Uterus (tissue), 4 donors: Measurements from ENCODE around the gene PCDHGB6. TPM values are rescaled to one million over a fixed set of nuclear protein-coding genes. Genes with fewer than 3 reads are reported as not detected.
"Not testable (repeated sequence)": the region's sequence is repeated elsewhere in the genome, so short reads cannot be mapped to it uniquely, and the experiment has no call there.

ENCODE experiments used
- DNase-seq, 2 donors: peaks; one replicate each; pipeline ENCODE4 v3.0.0-alpha.2; 2019 to 2020
- H3K27ac ChIP-seq, 2 donors: fragments of 200-600 bp; sonication (generic); 1 replicate in 1 of 2; 2 replicates in 1 of 2; pipeline ENCODE4 v1.5.1; 2016 to 2018
- H3K27me3 ChIP-seq, 2 donors: fragments of 200-600 bp; sonication (generic); one replicate each; pipeline ENCODE4 v1.5.1; 2018 to 2019; ENCODE audit warnings: control low read depth in 1 of 2
- H3K36me3 ChIP-seq, 2 donors: fragments of 200-600 bp; sonication (generic); one replicate each; pipeline ENCODE4 v1.5.1; 2019; ENCODE audit warnings: control low read depth in 1 of 2
- H3K4me1 ChIP-seq, 2 donors: fragments of 200-600 bp; sonication (generic); one replicate each; pipeline ENCODE4 v1.5.1; 2018 to 2019; ENCODE audit warnings: control low read depth in 1 of 2
- H3K4me3 ChIP-seq, 2 donors: fragments of 200-600 bp; sonication (generic); 1 replicate in 1 of 2; 2 replicates in 1 of 2; pipeline ENCODE4 v1.5.1; 2018 to 2019; ENCODE audit warnings: mild to moderate bottlenecking in 1 of 2
- H3K9me3 ChIP-seq, 2 donors: fragments of 200-600 bp; sonication (generic); one replicate each; pipeline ENCODE4 v1.5.1; 2019; ENCODE audit warnings: control low read depth in 1 of 2
- POLR2A ChIP-seq, 2 donors: fragments of 450-650 bp; IDR thresholded peaks; one replicate each; pipeline ENCODE4 v1.6.1; 2016; ENCODE audit warnings: antibody characterized with exemption in 2 of 2, mild to moderate bottlenecking in 1 of 2, moderate library complexity in 1 of 2
- intact Hi-C: fragments of 100-400 bp; cut with DNase I; formaldehyde crosslinking; loops from one replicate; pipeline ENCODE4 v1.15.1; 2023; ENCODE audit warnings: low total_unique reads
- total RNA-seq, 4 donors: library from RNA; depleted of rRNA in 3 of 4; stranded (reverse); fragments of >200 nt in 3 of 4; gene quantifications; one replicate each; pipeline versions ENCODE4 v1.1.0 to v1.2.4, GENCODE V29; 2014 to 2023
- TF ChIP-seq, protein P1 (sequence below), 4 experiments: fragments of 200-600 bp in 2 of 4; fragments of 450-650 bp in 2 of 4; sonication (generic) in 2 of 4; IDR thresholded peaks; one replicate each; pipeline ENCODE4 v1.5.1; 2016 to 2019; ENCODE audit warnings: antibody characterized with exemption in 4 of 4, mild to moderate bottlenecking in 2 of 4, moderate library complexity in 1 of 4
- donor health status: DM: yes; HTN: yes; CAD: no.

PCDHGB6 gene
- total RNA-seq: 10 to 100 TPM in 2 of 4 donors, 1 to 10 TPM in 2; 3.1 to 21.1 (median 11.5) TPM

DNA sequence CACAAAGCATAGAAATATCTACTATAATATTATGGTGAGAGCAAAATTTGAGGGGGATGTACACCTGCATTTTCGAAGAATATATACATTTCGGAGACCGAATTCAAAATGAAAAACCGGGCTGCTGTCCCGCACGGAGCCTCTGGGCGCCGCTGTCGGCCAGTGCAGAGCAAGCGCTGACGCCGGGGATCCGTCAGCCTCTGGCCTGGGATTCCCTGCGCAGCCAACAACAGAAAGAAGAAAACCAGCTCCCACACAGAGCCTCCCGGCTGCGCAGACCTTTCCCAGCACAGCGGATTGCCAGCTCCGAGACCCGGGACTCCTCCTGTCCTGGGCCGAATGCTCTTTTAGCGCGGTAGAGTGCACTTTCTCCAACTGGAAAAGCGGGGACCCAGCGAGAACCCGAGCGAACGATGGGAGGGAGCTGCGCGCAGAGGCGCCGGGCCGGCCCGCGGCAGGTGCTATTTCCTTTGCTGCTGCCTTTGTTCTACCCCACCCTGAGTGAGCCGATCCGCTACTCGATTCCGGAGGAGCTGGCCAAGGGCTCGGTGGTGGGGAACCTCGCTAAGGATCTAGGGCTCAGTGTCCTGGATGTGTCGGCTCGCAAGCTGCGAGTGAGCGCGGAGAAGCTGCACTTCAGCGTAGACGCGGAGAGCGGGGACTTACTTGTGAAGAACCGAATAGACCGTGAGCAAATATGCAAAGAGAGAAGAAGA is at the start of gene PCDHGB6:
PCDHGB6 (plus strand) TSS at position 232 of the 716 bp plus-strand sequence; CDS start at position 414, 182 bp downstream.
- H3K27me3 ChIP-seq, H3K27ac ChIP-seq, intact Hi-C loops, H3K36me3 ChIP-seq, H3K4me1 ChIP-seq: not testable (repeated sequence)
- TF ChIP-seq, protein P1, sequence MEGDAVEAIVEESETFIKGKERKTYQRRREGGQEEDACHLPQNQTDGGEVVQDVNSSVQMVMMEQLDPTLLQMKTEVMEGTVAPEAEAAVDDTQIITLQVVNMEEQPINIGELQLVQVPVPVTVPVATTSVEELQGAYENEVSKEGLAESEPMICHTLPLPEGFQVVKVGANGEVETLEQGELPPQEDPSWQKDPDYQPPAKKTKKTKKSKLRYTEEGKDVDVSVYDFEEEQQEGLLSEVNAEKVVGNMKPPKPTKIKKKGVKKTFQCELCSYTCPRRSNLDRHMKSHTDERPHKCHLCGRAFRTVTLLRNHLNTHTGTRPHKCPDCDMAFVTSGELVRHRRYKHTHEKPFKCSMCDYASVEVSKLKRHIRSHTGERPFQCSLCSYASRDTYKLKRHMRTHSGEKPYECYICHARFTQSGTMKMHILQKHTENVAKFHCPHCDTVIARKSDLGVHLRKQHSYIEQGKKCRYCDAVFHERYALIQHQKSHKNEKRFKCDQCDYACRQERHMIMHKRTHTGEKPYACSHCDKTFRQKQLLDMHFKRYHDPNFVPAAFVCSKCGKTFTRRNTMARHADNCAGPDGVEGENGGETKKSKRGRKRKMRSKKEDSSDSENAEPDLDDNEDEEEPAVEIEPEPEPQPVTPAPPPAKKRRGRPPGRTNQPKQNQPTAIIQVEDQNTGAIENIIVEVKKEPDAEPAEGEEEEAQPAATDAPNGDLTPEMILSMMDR (IDR thresholded peaks at IDR 0.05): peak; percentile 13 to 40 (median 28)
- peak within 1 kb of the TSS in 1 of 2 donors; percentile 25 for H3K4me3 ChIP-seq
- DNase-seq: peak in 1 of 2 donors; percentile 38
- H3K9me3 ChIP-seq: peaks cover 0 to 99% of the 10 kb centered on the region in 2 donors

DNA sequence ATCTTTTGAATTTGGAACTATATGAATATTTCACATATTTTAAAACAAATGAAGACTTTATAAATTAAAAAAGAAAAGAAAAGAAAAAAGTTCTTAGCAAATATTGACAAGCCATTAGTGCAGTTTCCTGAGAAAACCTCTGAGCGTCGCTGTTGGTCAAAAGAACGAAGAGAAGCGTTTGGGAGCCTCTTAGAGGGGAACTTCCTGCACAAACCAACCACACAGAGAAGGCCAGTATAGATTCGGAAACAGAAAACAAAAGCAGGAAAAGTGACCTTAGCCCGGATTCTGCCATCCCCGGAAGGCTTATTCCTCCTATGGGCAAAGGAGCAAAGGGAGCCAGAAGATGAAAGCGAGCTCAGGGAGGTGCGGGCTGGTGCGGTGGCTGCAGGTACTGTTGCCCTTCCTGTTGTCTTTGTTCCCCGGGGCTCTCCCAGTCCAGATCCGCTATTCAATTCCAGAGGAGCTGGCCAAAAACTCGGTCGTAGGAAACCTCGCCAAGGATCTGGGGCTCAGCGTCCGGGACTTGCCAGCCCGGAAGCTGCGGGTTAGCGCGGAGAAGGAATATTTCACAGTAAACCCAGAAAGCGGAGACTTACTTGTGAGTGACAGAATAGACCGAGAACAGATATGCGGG is 47.9 kb upstream of the PCDHGB6 start, which contains the start of gene PCDHGB2:
PCDHGB2 (plus strand) TSS at position 205 of the 637 bp plus-strand sequence; CDS start at position 347, 142 bp downstream.
- no peak for DNase-seq
- no peak for TF ChIP-seq POLR2A (IDR thresholded peaks at IDR 0.05)
- TF ChIP-seq, protein P1 (IDR thresholded peaks at IDR 0.05): peak in 1 of 4 experiments; percentile 17
- Histone ChIP-seq H3K9me3 (peaks cover 0 to 88% of the 10 kb centered on the region in 2 donors), H3K27ac (no peak within 1 kb of the TSS), H3K27me3 (no peaks in the 10 kb centered on the region), H3K36me3 (no peaks in the 10 kb centered on the region), H3K4me1 (no peaks in the 10 kb centered on the region), H3K4me3 (peak within 1 kb of the TSS in 1 of 2 donors; percentile 1)
- intact Hi-C loops: no loop called here

DNA sequence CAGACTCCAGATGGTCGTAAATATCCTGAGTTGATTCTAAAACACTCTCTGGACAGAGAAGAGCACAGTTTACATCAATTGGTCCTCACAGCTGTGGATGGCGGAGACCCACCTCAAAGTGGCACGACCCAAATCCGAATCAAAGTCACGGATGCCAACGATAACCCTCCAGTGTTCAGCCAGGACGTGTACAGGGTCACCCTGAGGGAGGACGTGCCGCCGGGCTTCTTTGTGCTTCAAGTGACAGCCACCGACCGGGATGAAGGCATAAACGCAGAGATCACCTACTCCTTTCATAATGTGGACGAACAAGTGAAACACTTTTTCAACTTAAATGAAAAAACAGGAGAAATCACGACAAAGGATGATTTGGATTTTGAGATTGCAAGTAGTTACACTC is 47.1 kb upstream of the PCDHGB6 start:
- Histone ChIP-seq H3K4me3 (no peak overlapping the region), H3K36me3 (no peaks in the 10 kb centered on the region), H3K4me1 (no peaks in the 10 kb centered on the region), H3K9me3 (peaks cover 0 to 89% of the 10 kb centered on the region in 2 donors), H3K27ac (no peak overlapping the region), H3K27me3 (no peaks in the 10 kb centered on the region)
- intact Hi-C loops: no loop called here
- DNase-seq: no peak
- TF ChIP-seq, protein P1 (IDR thresholded peaks at IDR 0.05): no peak
- TF ChIP-seq POLR2A (IDR thresholded peaks at IDR 0.05): no peak

DNA sequence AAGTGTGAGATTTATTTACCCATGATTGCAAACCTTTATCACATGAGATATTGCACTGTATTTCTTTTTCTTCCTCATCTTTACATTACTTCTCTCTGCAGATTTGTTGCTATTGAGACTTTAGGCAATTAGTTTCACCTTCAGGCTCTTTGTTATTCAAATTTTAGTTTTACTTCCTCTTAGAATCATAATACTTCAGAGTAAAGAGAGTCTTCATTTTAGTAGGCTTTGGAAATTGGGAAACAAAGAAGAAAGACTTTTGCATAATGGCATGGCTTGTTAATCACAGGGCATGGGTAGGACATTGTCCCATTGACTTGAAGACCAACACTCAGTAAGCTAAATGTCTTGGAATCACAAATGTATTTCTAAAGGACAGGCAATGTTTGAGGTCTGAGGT is 45.1 kb upstream of the PCDHGB6 start:
- Histone ChIP-seq H3K4me1 (no peaks in the 10 kb centered on the region), H3K27ac (no peak overlapping the region), H3K4me3 (no peak overlapping the region), H3K9me3 (peaks cover 0 to 93% of the 10 kb centered on the region in 2 donors), H3K27me3 (no peaks in the 10 kb centered on the region), H3K36me3 (no peaks in the 10 kb centered on the region)
- DNase-seq: no peak
- TF ChIP-seq POLR2A (IDR thresholded peaks at IDR 0.05): no peak
- TF ChIP-seq, protein P1 (IDR thresholded peaks at IDR 0.05): no peak
- intact Hi-C loops: no loop called here
